K562 (cell line): Measurements from ENCODE around the gene OTP. TPM values are rescaled to one million over a fixed set of nuclear protein-coding genes. Genes with fewer than 3 reads are reported as not detected.

Experiments used
- ATAC-seq: fragments of 200-7000 bp; cut with Tn5 transposase; 3 replicates; pipeline ENCODE4 v1.9.1; 2020; ENCODE audit warnings: moderate library complexity
- BruUV-seq: library from RNA; stranded (reverse); fragments of 400-500 nt; replicated peaks from 2 replicates; lab custom pipeline; 2021; lab: Mats Ljungman, UMichigan
- CTCF ChIA-PET: fragments of 300-600 bp; formaldehyde crosslinking; extraction: SDS; loops from one replicate; lab custom pipeline; 2021; ENCODE audit warnings: low intra/inter-chr PET ratio; lab: Yijun Ruan, JAX
- POLR2A ChIA-PET: fragments of 300-600, 350-650 bp; sonication (Branson Sonifier 250); formaldehyde crosslinking; extraction: SDS; loops from one replicate; lab custom pipeline; 2021; ENCODE audit warnings: antibody characterized with exemption, inconsistent platforms; lab: Yijun Ruan, JAX
- DNase-seq, 4 experiments: peaks; one replicate each; pipeline versions ENCODE4 v3.0.0 to v3.0.0-alpha.2; 2011 to 2018; ENCODE audit warnings: low spot score in 3 of 4, mixed read lengths in 3 of 4; ENCODE audit errors: extremely low read depth in 1 of 4
- FAIRE-seq: peaks from 2 replicates; lab custom pipeline; 2011; peaks lifted over from hg19 to GRCh38; lab: Jason Lieb, UNC
- H2AFZ ChIP-seq: 2 replicates; pipeline ENCODE4 v1.6.0; 2011; ENCODE audit warnings: low read depth, low read length, control low read depth, inconsistent platforms
- H3K27ac ChIP-seq: fragments of 200-600 bp; 3 replicates; pipeline ENCODE4 v1.8.0; 2011; ENCODE audit warnings: low read depth, mild to moderate bottlenecking, control low read depth, inconsistent platforms, low read length, moderate library complexity, mixed read lengths; ENCODE audit errors: extremely low read depth
- H3K27me3 ChIP-seq, 2 experiments: fragments of 300-600 bp in 1 of 2; 2 replicates in 1 of 2; 3 replicates in 1 of 2; pipeline versions ENCODE4 v1.6.0 to v1.8.0; 2011; ENCODE audit warnings: inconsistent platforms in 2 of 2, low read length in 2 of 2, mild to moderate bottlenecking in 1 of 2, mixed read lengths in 1 of 2, moderate library complexity in 1 of 2; ENCODE audit not compliant: control insufficient read depth in 2 of 2, insufficient read depth in 2 of 2
- H3K36me3 ChIP-seq: fragments of 300-600 bp; 3 replicates; pipeline ENCODE4 v1.8.0; 2011; ENCODE audit warnings: mild to moderate bottlenecking, low read length, inconsistent platforms; ENCODE audit not compliant: control insufficient read depth, insufficient read depth
- H3K4me1 ChIP-seq, 2 experiments: fragments of 200-600 bp in 1 of 2; replicated peaks in 1 of 2; 2 replicates in 1 of 2; 3 replicates in 1 of 2; pipeline versions ENCODE4 v1.5.1 to v1.8.0; 2011; ENCODE audit warnings: inconsistent platforms in 2 of 2, low read length in 2 of 2, mild to moderate bottlenecking in 1 of 2, mixed read lengths in 1 of 2, moderate library complexity in 1 of 2; ENCODE audit not compliant: control insufficient read depth in 2 of 2, insufficient read depth in 2 of 2
- H3K4me2 ChIP-seq: 2 replicates; pipeline ENCODE4 v1.6.1; 2011; ENCODE audit warnings: low read length, control low read depth, inconsistent platforms, mixed read lengths; ENCODE audit not compliant: insufficient read depth
- H3K4me3 ChIP-seq: fragments of 200-600 bp; sonication (generic), shearing (Covaris generic); 2 replicates; pipeline ENCODE4 v1.5.1; 2016; ENCODE audit warnings: control low read depth, inconsistent platforms
- H3K79me2 ChIP-seq: fragments of 200-600 bp; 3 replicates; pipeline ENCODE4 v1.8.0; 2011; ENCODE audit warnings: low read length, inconsistent platforms; ENCODE audit not compliant: control insufficient read depth, insufficient read depth
- H3K9ac ChIP-seq, 2 experiments: 2 replicates each; pipeline versions ENCODE4 v1.6.0 to v1.6.1; 2011; ENCODE audit warnings: low read depth in 2 of 2, low read length in 2 of 2, control low read depth in 1 of 2, inconsistent platforms in 1 of 2, mild to moderate bottlenecking in 1 of 2, mixed read lengths in 1 of 2; ENCODE audit not compliant: insufficient read depth in 1 of 2
- H3K9me1 ChIP-seq: one replicate; pipeline ENCODE4 v1.6.0; 2011; ENCODE audit warnings: inconsistent platforms, mild to moderate bottlenecking, low read length, moderate library complexity; ENCODE audit not compliant: control insufficient read depth, insufficient read depth
- H3K9me3 ChIP-seq: replicated peaks from 2 replicates; pipeline ENCODE4 v1.5.1; 2011; ENCODE audit warnings: low read depth, low read length, inconsistent platforms; ENCODE audit not compliant: control insufficient read depth, insufficient read depth
- H4K20me1 ChIP-seq: replicated peaks from 2 replicates; pipeline ENCODE4 v1.6.1; 2011; ENCODE audit warnings: low read length, inconsistent platforms, mixed read lengths; ENCODE audit not compliant: control insufficient read depth, insufficient read depth
- NFIX ChIP-seq: fragments of 250-450 bp; sonication (Bioruptor Pico); IDR thresholded peaks from 2 replicates; pipeline ENCODE4 v1.4.0; 2020; ENCODE audit warnings: low read depth, mild to moderate bottlenecking, moderate library complexity
- RFX1 ChIP-seq: fragments of 450-650 bp; IDR thresholded peaks from 2 replicates; pipeline ENCODE4 v1.6.1; 2016; ENCODE audit warnings: mild to moderate bottlenecking, moderate library complexity
- ZEB2 ChIP-seq: fragments of 450-650 bp; IDR thresholded peaks from 2 replicates; pipeline ENCODE4 v1.6.1; 2016
- WGBS: fragments of 100-300 bp; shearing (Covaris generic); methylation state at CpG from one replicate; pipeline ENCODE4 v1.1.6; 2016; ENCODE audit warnings: low coverage, mixed read lengths; ENCODE audit not compliant: insufficient coverage; ENCODE audit errors: missing lambda C conversion rate; 5-methylcytosine and 5-hydroxymethylcytosine counted together
- in situ Hi-C: fragments of 300-500 bp; cut with MboI; formaldehyde crosslinking; loops from 4 replicates; pipeline ENCODE4 v1.15.0; 2018; ENCODE audit warnings: inconsistent platforms, mixed read lengths
- intact Hi-C: fragments of 100-400 bp; cut with micrococcal nuclease; formaldehyde crosslinking; loops from 2 replicates; pipeline ENCODE4 v1.14.2; 2022
- polyA plus RNA-seq, 8 experiments: library from polyadenylated mRNA; depleted of rRNA in 4 of 8; stranded (reverse) in 5 of 8; unstranded in 3 of 8; fragments of >200 nt; fragmentation: Nextera tagmentation in 2 of 8; fragmentation: Illumina TruSeq in 1 of 8; extraction: Ambion mirVana in 2 of 8; extraction: Trizol in 1 of 8; gene quantifications; 2 replicates each; pipeline versions ENCODE4 v1.2.1 to v1.2.3, GENCODE V29; 2011 to 2014; ENCODE audit warnings: inconsistent platforms in 1 of 8, missing spikeins in 1 of 8
- total RNA-seq, 7 experiments: library from RNA; depleted of rRNA in 6 of 7; stranded (reverse); fragments of >200 nt in 6 of 7; fragmentation: Illumina TruSeq in 2 of 7; extraction: Trizol in 2 of 7; gene quantifications; 2 replicates each; pipeline versions ENCODE4 v1.2.1 to v1.2.3, GENCODE V29; 2011 to 2021; ENCODE audit warnings: low replicate concordance in 1 of 7

Gene OTP
- total and polyA plus RNA-seq, 9 of the 15 experiments (the other 6 are each of a cell fraction or from before 2014, with no cell fraction given), result 0.04 to 0.16 (median 0.06) TPM; not detected in 4

DNA sequence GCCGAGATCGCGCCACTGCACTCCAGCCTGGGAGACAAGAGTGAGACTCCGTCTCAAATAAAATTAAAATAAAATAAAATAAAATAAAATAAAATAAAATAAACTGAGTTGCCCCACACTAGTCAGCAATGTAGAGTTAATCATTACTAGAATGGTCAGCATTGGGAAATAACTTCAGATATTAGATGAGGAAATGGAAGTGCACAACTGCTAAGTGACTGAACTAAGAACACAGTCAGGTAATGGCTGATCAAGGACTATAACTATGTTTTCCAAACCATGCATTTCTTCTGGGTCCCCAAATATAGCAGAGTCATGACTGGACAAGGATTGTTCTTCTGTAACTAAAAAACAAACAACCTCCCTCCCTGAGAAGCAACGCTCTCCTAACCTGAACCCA, 17.1 kb downstream of the OTP start:
- Histone ChIP-seq H3K9ac (no peak overlapping the region), H3K9me1 (no peaks in the 10 kb centered on the region), H3K4me3 (no peak overlapping the region), H3K27ac (no peak overlapping the region), H3K36me3 (no peaks in the 10 kb centered on the region), H3K27me3 (no peaks in the 10 kb centered on the region; a peak in 2 of 5 replicates), H3K9me3 (no peaks in the 10 kb centered on the region), H2AFZ (no peak overlapping the region), H3K4me2 (no peak overlapping the region), H4K20me1 (no peaks in the 10 kb centered on the region), H3K4me1 (no peaks in the 10 kb centered on the region), H3K79me2 (no peaks in the 10 kb centered on the region)
- no TSS peak for BruUV-seq
- intact Hi-C loops (no loop called here), in situ Hi-C loops (no loop called here)
- FAIRE-seq (no peak), ATAC-seq (no peak), DNase-seq (no peak)
- TF ChIP-seq NFIX (CRISPR knock-in tag), result no peak
- CTCF ChIA-PET, result no interaction called here
- POLR2A ChIA-PET, result interaction anchor here (0.6 to 1.3 kb wide), 3 partner anchors 15 to 651 kb away, joined by 3 to 4 read pairs (median 3); no protein-coding TSS in a partner anchor
- WGBS, result 2% methylated on average over 5 of the region's 5 CpGs

DNA sequence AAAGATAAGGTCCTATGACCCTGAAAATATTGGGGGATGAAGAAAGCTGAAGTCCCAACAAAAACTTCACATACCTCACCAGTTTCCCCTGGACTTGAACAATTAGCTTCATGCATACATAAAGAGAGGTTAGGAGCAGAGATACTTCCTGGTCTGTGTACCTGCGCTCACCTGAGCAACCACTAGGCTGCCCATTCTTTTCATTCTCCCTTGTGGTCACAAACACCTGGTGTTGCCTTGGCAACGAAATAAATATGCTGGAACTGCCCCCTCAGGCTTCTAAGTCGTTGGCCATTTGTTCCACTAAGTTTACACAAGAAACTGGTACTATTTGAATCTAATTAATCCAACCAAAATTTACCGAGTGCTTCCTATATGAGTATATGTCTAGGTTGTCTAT, 18.1 kb downstream of the OTP start:
- FAIRE-seq, result no peak

More for the DNA sequence above, 18.1 kb downstream of the OTP start:
- peak; percentile 62 for TF ChIP-seq RFX1
- TF ChIP-seq ZEB2, result no peak
- CTCF ChIA-PET, result no interaction called here
- Histone ChIP-seq H3K27ac (no peak overlapping the region), H3K4me3 (no peak overlapping the region), H3K9me1 (no peaks in the 10 kb centered on the region), H3K9me3 (no peaks in the 10 kb centered on the region), H4K20me1 (no peaks in the 10 kb centered on the region), H3K79me2 (no peaks in the 10 kb centered on the region), H3K4me1 (no peaks in the 10 kb centered on the region), H3K4me2 (no peak overlapping the region), H3K36me3 (no peaks in the 10 kb centered on the region), H3K27me3 (no peaks in the 10 kb centered on the region; a peak in 2 of 5 replicates), H3K9ac (no peak overlapping the region), H2AFZ (no peak overlapping the region)
- BruUV-seq, result no TSS peak
- 2% methylated on average over 4 of the region's 4 CpGs for WGBS
- ATAC-seq, result no peak
- no peak for DNase-seq
- in situ Hi-C loops (no loop called here), intact Hi-C loops (no loop called here)
- POLR2A ChIA-PET, result no interaction called here
